Parathyroid adenoma (tissue), 2 donors: Measurements from ENCODE around the gene ZNF385A.

Experiments used
- H2AFZ ChIP-seq: fragments of 300-600 bp; sonication (generic); one replicate; pipeline ENCODE4 v1.7.0; 2017; ENCODE audit warnings: antibody characterized with exemption, mild to moderate bottlenecking
- H3K27ac ChIP-seq: fragments of 300-600 bp; sonication (generic); one replicate; pipeline ENCODE4 v1.7.0; 2017
- H3K27me3 ChIP-seq: fragments of 300-600 bp; sonication (generic); one replicate; pipeline ENCODE4 v1.7.0; 2017; ENCODE audit warnings: low read length; ENCODE audit not compliant: control insufficient read depth, insufficient read depth
- H3K36me3 ChIP-seq: fragments of 300-600 bp; sonication (generic); one replicate; pipeline ENCODE4 v1.7.0; 2017; ENCODE audit warnings: low read length; ENCODE audit not compliant: control insufficient read depth, insufficient read depth
- H3K4me1 ChIP-seq: fragments of 300-600 bp; sonication (generic); one replicate; pipeline ENCODE4 v1.7.0; 2017; ENCODE audit warnings: control low read depth
- H3K4me2 ChIP-seq: fragments of 300-600 bp; sonication (generic); one replicate; pipeline ENCODE4 v1.7.0; 2017; ENCODE audit warnings: low read length
- H3K4me3 ChIP-seq: fragments of 300-600 bp; sonication (generic); one replicate; pipeline ENCODE4 v1.7.0; 2017; ENCODE audit warnings: low read depth, low read length
- H3K79me2 ChIP-seq: fragments of 300-600 bp; sonication (generic); one replicate; pipeline ENCODE4 v1.7.0; 2017; ENCODE audit warnings: control low read depth
- H3K9ac ChIP-seq: fragments of 300-600 bp; sonication (generic); one replicate; pipeline ENCODE4 v1.7.0; 2017; ENCODE audit warnings: mild to moderate bottlenecking
- H3K9me3 ChIP-seq: fragments of 300-600 bp; sonication (generic); one replicate; pipeline ENCODE4 v1.7.0; 2017; ENCODE audit warnings: low read length; ENCODE audit not compliant: control insufficient read depth
- CTCF ChIP-seq: fragments of 300-600 bp; sonication (generic); IDR thresholded peaks from one replicate; pipeline ENCODE4 v1.7.0; 2017; ENCODE audit warnings: antibody characterized with exemption, mild to moderate bottlenecking
- donor health status: primary hyperparathyroidism.

The ZNF385A gene

GRCh38 chr12:54398995-54399793 lies 14.7 kb upstream of the ZNF385A start:
- H3K4me3 ChIP-seq, result no peak overlapping the region
- peak; percentile 100 for TF ChIP-seq CTCF
- no peaks in the 10 kb centered on the region for H3K9me3 ChIP-seq
- H3K27me3 ChIP-seq, result no peaks in the 10 kb centered on the region
- no peak overlapping the region for H3K4me2 ChIP-seq
- H3K36me3 ChIP-seq, result no peaks in the 10 kb centered on the region
- no peak overlapping the region for H3K9ac ChIP-seq
- no peaks in the 10 kb centered on the region for H3K4me1 ChIP-seq
- H3K27ac ChIP-seq, result no peak overlapping the region
- H2AFZ ChIP-seq, result no peak overlapping the region
- H3K79me2 ChIP-seq, result no peaks in the 10 kb centered on the region

- Histone ChIP-seq H3K9ac (no peak overlapping the region), H3K4me2 (no peak overlapping the region), H3K4me3 (no peak overlapping the region), H3K36me3 (no peaks in the 10 kb centered on the region), H3K4me1 (no peaks in the 10 kb centered on the region), H2AFZ (no peak overlapping the region), H3K27ac (no peak overlapping the region), H3K9me3 (no peaks in the 10 kb centered on the region), H3K27me3 (no peaks in the 10 kb centered on the region), H3K79me2 (no peaks in the 10 kb centered on the region)
- no peak for TF ChIP-seq CTCF
Measured at GRCh38 chr12:54398218-54398617, 13.7 kb upstream of the ZNF385A start.

GRCh38 chr12:54397157-54397556 lies 12.6 kb upstream of the ZNF385A start:
- H3K27ac ChIP-seq, result no peak overlapping the region
- no peaks in the 10 kb centered on the region for H3K9me3 ChIP-seq
- no peak overlapping the region for H2AFZ ChIP-seq
- no peaks in the 10 kb centered on the region for H3K79me2 ChIP-seq
- no peak overlapping the region for H3K4me2 ChIP-seq
- TF ChIP-seq CTCF, result no peak
- H3K4me1 ChIP-seq, result no peaks in the 10 kb centered on the region
- H3K27me3 ChIP-seq, result no peaks in the 10 kb centered on the region
- no peaks in the 10 kb centered on the region for H3K36me3 ChIP-seq
- H3K4me3 ChIP-seq, result no peak overlapping the region
- H3K9ac ChIP-seq, result no peak overlapping the region

- H3K27me3 ChIP-seq, result no peaks in the 10 kb centered on the region
- no peak overlapping the region for H3K4me2 ChIP-seq
- H2AFZ ChIP-seq, result no peak overlapping the region
- no peaks in the 10 kb centered on the region for H3K79me2 ChIP-seq
- no peak for TF ChIP-seq CTCF
- no peak overlapping the region for H3K27ac ChIP-seq
- H3K36me3 ChIP-seq, result no peaks in the 10 kb centered on the region
- no peak overlapping the region for H3K9ac ChIP-seq
- no peak overlapping the region for H3K4me3 ChIP-seq
- no peaks in the 10 kb centered on the region for H3K9me3 ChIP-seq
- no peaks in the 10 kb centered on the region for H3K4me1 ChIP-seq
Measured at GRCh38 chr12:54395545-54395944, 11.0 kb upstream of the ZNF385A start.

GRCh38 chr12:54394986-54395385 lies 10.5 kb upstream of the ZNF385A start:
- H3K27ac ChIP-seq, result no peak overlapping the region
- H3K27me3 ChIP-seq, result no peaks in the 10 kb centered on the region
- TF ChIP-seq CTCF, result no peak
- no peak overlapping the region for H3K4me3 ChIP-seq
- no peaks in the 10 kb centered on the region for H3K9me3 ChIP-seq
- H3K9ac ChIP-seq, result no peak overlapping the region
- H3K4me1 ChIP-seq, result no peaks in the 10 kb centered on the region
- H3K4me2 ChIP-seq, result no peak overlapping the region
- no peaks in the 10 kb centered on the region for H3K79me2 ChIP-seq
- no peaks in the 10 kb centered on the region for H3K36me3 ChIP-seq
- no peak overlapping the region for H2AFZ ChIP-seq
